ENCODE measurements around the gene ELF1. TPM values are rescaled to one million over a fixed set of nuclear protein-coding genes. Genes with fewer than 3 reads are reported as not detected.

Gene ELF1
- total and polyA plus RNA-seq, 8 donors = 9.4 to 61.6 (median 36.7) TPM

GRCh38 chr13:41004875-41005693 is 14.0 kb downstream of the ELF1 start:
- intact Hi-C loops (cut with DNase I) = no loop called here
- ATAC-seq (no peak), FAIRE-seq (peak; percentile 34), DNase-seq (no peak)
- Histone ChIP-seq H3K4me1 (peaks cover 56 to 83% (median 75%) of the 10 kb centered on the region in 3 donors), H3K27me3 (no peaks in the 10 kb centered on the region), H3K36me3 (no peaks in the 10 kb centered on the region), H3K4me3 (no peak overlapping the region), H3K9me3 (no peaks in the 10 kb centered on the region), H3K27ac (peak overlapping the region in 2 of 4 donors; percentile 20 to 30)
- 25 to 38% methylated on average over 4 of the region's 4 CpGs for WGBS, 2 donors
- TF ChIP-seq CTCF (IDR thresholded peaks at IDR 0.05) = no peak

- peak; percentile 63 for FAIRE-seq
- no peak overlapping the region for H3K4me3 ChIP-seq
- no peak for TF ChIP-seq CTCF (IDR thresholded peaks at IDR 0.05)
- intact Hi-C loops (cut with DNase I) = no loop called here
- no peaks in the 10 kb centered on the region for H3K36me3 ChIP-seq
- ATAC-seq = no peak
- WGBS, 2 donors = 70 to 82% methylated on average over 2 of the region's 2 CpGs
- peak overlapping the region in 1 of 4 donors; percentile 46 for H3K27ac ChIP-seq
- DNase-seq = no peak
- peaks cover 49 to 73% (median 63%) of the 10 kb centered on the region in 3 donors for H3K4me1 ChIP-seq
- no peaks in the 10 kb centered on the region for H3K27me3 ChIP-seq
- no peaks in the 10 kb centered on the region for H3K9me3 ChIP-seq
Measured at GRCh38 chr13:41002606-41003005, 16.5 kb downstream of the ELF1 start.

- H3K27ac ChIP-seq = peak overlapping the region in 3 of 4 donors; percentile 34 to 46 (median 34)
- DNase-seq = no peak
- intact Hi-C loops (cut with DNase I) = no loop called here
- FAIRE-seq = no peak
- WGBS, 2 donors = 40 to 47% methylated on average over 5 of the region's 5 CpGs
- no peak overlapping the region for H3K4me3 ChIP-seq
- no peaks in the 10 kb centered on the region for H3K27me3 ChIP-seq
- no peaks in the 10 kb centered on the region for H3K36me3 ChIP-seq
- ATAC-seq = peak in 2 of 4 donors; percentile 29 to 36
- H3K9me3 ChIP-seq = no peaks in the 10 kb centered on the region
- TF ChIP-seq CTCF (IDR thresholded peaks at IDR 0.05) = no peak
- H3K4me1 ChIP-seq = peaks cover 40 to 64% (median 54%) of the 10 kb centered on the region in 3 donors
Measured at GRCh38 chr13:41001695-41002094, 17.4 kb downstream of the ELF1 start.

- no peaks in the 10 kb centered on the region for H3K36me3 ChIP-seq
- no peak overlapping the region for H3K27ac ChIP-seq
- WGBS, 2 donors = 62 to 78% methylated on average over 3 of the region's 3 CpGs
- DNase-seq = no peak
- ATAC-seq = no peak
- H3K9me3 ChIP-seq = no peaks in the 10 kb centered on the region
- H3K27me3 ChIP-seq = no peaks in the 10 kb centered on the region
- H3K4me3 ChIP-seq = no peak overlapping the region
- FAIRE-seq = no peak
- intact Hi-C loops (cut with DNase I) = loop anchor here in 2 of 3 donors (10.0 kb wide), 1 partner anchor 55 kb away; no protein-coding TSS in a partner anchor
- H3K4me1 ChIP-seq = peaks cover 23 to 60% (median 50%) of the 10 kb centered on the region in 3 donors
- TF ChIP-seq CTCF (IDR thresholded peaks at IDR 0.05) = no peak
Measured at GRCh38 chr13:40999416-40999815, 19.7 kb downstream of the ELF1 start.
